ENCODE data around the gene CANT1. TPM values are rescaled to one million over a fixed set of nuclear protein-coding genes. Genes with fewer than 3 reads are reported as not detected.
"Not testable (repeated sequence)": the region's sequence is repeated elsewhere in the genome, so short reads cannot be mapped to it uniquely, and the experiment has no call there.

Gene CANT1
- total RNA-seq, 1 donor, result 49.2 TPM

- no peaks in the 10 kb centered on the region for H3K36me3 ChIP-seq (ENCODE audit: insufficient read depth, low read length)
- H4K20me1 ChIP-seq (ENCODE audit: insufficient read depth, low read length), result no peaks in the 10 kb centered on the region
- no peak overlapping the region for H3K4me2 ChIP-seq (ENCODE audit: insufficient read depth, low read length)
- TF ChIP-seq CTCF (IDR thresholded peaks at IDR 0.05; ENCODE audit: extremely low read depth, low read depth, low read length), result no peak
- H3K27ac ChIP-seq (ENCODE audit: low read depth, low read length), result no peak overlapping the region
- H2AFZ ChIP-seq (ENCODE audit: low read length), result no peak overlapping the region
- peak; percentile 55 for DNase-seq (ENCODE audit: insufficient read length, low spot score, missing footprints)
- H3K9me3 ChIP-seq (ENCODE audit: low read depth, low read length), result peaks cover 10% of the 10 kb centered on the region
- no peaks in the 10 kb centered on the region for H3K27me3 ChIP-seq (ENCODE audit: insufficient read depth, low read length)
- no peak overlapping the region for H3K4me3 ChIP-seq (ENCODE audit: insufficient read depth, low read length)
- peaks cover 4% of the 10 kb centered on the region for H3K4me1 ChIP-seq (ENCODE audit: insufficient read depth, low read length)
- H3K79me2 ChIP-seq (ENCODE audit: insufficient read depth, low read length), result no peaks in the 10 kb centered on the region
Observed at GRCh38 chr17:78947235-78948149, 62.1 kb downstream of the CANT1 start.

GRCh38 chr17:78946631-78947030, 62.9 kb downstream of the CANT1 start:
- no peaks in the 10 kb centered on the region for H3K79me2 ChIP-seq (ENCODE audit: insufficient read depth, low read length)
- TF ChIP-seq CTCF (IDR thresholded peaks at IDR 0.05; ENCODE audit: extremely low read depth, low read depth, low read length), result no peak

GRCh38 chr17:78946131-78946530, 63.4 kb downstream of the CANT1 start:
- H3K79me2 ChIP-seq (ENCODE audit: insufficient read depth, low read length), result no peaks in the 10 kb centered on the region
- no peaks in the 10 kb centered on the region for H3K4me1 ChIP-seq (ENCODE audit: insufficient read depth, low read length)
- no peaks in the 10 kb centered on the region for H3K27me3 ChIP-seq (ENCODE audit: insufficient read depth, low read length)
- H3K9me3 ChIP-seq (ENCODE audit: low read depth, low read length), result peaks cover 9% of the 10 kb centered on the region
- no peak overlapping the region for H3K4me3 ChIP-seq (ENCODE audit: insufficient read depth, low read length)
- TF ChIP-seq CTCF (IDR thresholded peaks at IDR 0.05; ENCODE audit: extremely low read depth, low read depth, low read length), result no peak
- no peaks in the 10 kb centered on the region for H3K36me3 ChIP-seq (ENCODE audit: insufficient read depth, low read length)
- H2AFZ ChIP-seq (ENCODE audit: low read length), result no peak overlapping the region
- no peaks in the 10 kb centered on the region for H4K20me1 ChIP-seq (ENCODE audit: insufficient read depth, low read length)
- peak; percentile 26 for DNase-seq (ENCODE audit: insufficient read length, low spot score, missing footprints)
- no peak overlapping the region for H3K4me2 ChIP-seq (ENCODE audit: insufficient read depth, low read length)
- H3K27ac ChIP-seq (ENCODE audit: low read depth, low read length), result no peak overlapping the region

More at GRCh38 chr17:78946631-78947030, 62.9 kb downstream of the CANT1 start:
- H3K36me3 ChIP-seq (ENCODE audit: insufficient read depth, low read length), result no peaks in the 10 kb centered on the region
- H3K4me1 ChIP-seq (ENCODE audit: insufficient read depth, low read length), result no peaks in the 10 kb centered on the region
- H3K27ac ChIP-seq (ENCODE audit: low read depth, low read length), result no peak overlapping the region
- no peak overlapping the region for H3K4me2 ChIP-seq (ENCODE audit: insufficient read depth, low read length)
- no peaks in the 10 kb centered on the region for H3K27me3 ChIP-seq (ENCODE audit: insufficient read depth, low read length)
- no peak overlapping the region for H2AFZ ChIP-seq (ENCODE audit: low read length)
- H3K9me3 ChIP-seq (ENCODE audit: low read depth, low read length), result peaks cover 10% of the 10 kb centered on the region
- no peak overlapping the region for H3K4me3 ChIP-seq (ENCODE audit: insufficient read depth, low read length)
- H4K20me1 ChIP-seq (ENCODE audit: insufficient read depth, low read length), result no peaks in the 10 kb centered on the region
- DNase-seq (ENCODE audit: insufficient read length, low spot score, missing footprints), result no peak

GRCh38 chr17:78945455-78945854, 64.1 kb downstream of the CANT1 start:
- H3K79me2 ChIP-seq (ENCODE audit: insufficient read depth, low read length); H3K4me3 ChIP-seq (ENCODE audit: insufficient read depth, low read length); H3K4me2 ChIP-seq (ENCODE audit: insufficient read depth, low read length); H4K20me1 ChIP-seq (ENCODE audit: insufficient read depth, low read length); DNase-seq (ENCODE audit: insufficient read length, low spot score, missing footprints); H3K27me3 ChIP-seq (ENCODE audit: insufficient read depth, low read length); H3K27ac ChIP-seq (ENCODE audit: low read depth, low read length); H3K36me3 ChIP-seq (ENCODE audit: insufficient read depth, low read length); H3K9me3 ChIP-seq (ENCODE audit: low read depth, low read length); H3K4me1 ChIP-seq (ENCODE audit: insufficient read depth, low read length); H2AFZ ChIP-seq (ENCODE audit: low read length): not testable (repeated sequence)
